HG03469 (cell line): ENCODE measurements around the gene POLD1.
"Not testable (repeated sequence)": the region's sequence is repeated elsewhere in the genome, so short reads cannot be mapped to it uniquely, and the experiment has no call there.

Experiments used
- ATAC-seq: cut with Tn5 transposase; IDR thresholded peaks from one replicate; pipeline ENCODE4 v1.9.1; 2021; ENCODE audit warnings: mild to moderate bottlenecking, moderate library complexity, moderate number of reproducible peaks; ENCODE audit not compliant: unreplicated experiment

POLD1 gene

GRCh38 chr19:50390295-50390694 is 6.1 kb downstream of the POLD1 start:
- not testable (repeated sequence) for ATAC-seq

DNA sequence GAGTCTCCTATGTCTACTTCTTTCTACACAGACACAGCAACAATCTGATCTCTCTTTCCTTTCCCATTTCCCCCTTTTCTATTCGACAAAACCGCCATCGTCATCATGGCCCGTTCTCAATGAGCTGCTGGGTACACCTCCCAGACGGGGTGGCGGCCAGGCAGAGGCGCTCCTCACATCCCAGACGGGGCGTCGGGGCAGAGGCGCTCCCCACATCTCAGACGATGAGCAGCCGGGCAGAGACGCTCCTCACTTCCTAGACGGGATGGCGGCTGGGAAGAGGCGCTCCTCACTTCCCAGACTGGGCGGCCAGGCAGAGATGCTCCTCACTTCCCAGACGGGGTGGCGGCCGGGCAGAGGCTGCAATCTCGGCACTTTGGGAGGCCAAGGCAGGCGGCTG is 6.8 kb downstream of the POLD1 start:
- ATAC-seq = not testable (repeated sequence)

- no peak for ATAC-seq
Observed at GRCh38 chr19:50392759-50393158, 8.6 kb downstream of the POLD1 start.

DNA sequence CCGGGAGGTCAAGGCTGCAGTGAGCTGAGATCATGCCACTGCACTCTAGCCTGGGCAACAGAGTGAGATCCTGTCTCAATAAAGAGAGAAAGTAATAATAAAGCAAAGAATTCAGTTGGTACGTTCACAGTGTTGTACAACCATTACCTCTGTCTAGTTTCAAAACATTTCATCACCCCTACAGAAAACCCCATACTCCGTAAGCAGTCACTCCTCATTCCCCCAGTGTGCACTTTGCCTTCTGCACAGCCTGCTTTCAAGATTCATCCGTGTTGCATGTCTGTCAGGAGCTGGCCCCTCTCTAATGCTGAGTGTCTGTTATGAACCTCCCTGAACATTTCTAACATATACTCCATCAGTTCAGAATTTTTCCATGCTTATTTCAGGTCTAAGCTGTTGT is 9.4 kb downstream of the POLD1 start:
- ATAC-seq = no peak

- ATAC-seq = no peak
Observed at GRCh38 chr19:50394017-50394416, 9.9 kb downstream of the POLD1 start.

DNA sequence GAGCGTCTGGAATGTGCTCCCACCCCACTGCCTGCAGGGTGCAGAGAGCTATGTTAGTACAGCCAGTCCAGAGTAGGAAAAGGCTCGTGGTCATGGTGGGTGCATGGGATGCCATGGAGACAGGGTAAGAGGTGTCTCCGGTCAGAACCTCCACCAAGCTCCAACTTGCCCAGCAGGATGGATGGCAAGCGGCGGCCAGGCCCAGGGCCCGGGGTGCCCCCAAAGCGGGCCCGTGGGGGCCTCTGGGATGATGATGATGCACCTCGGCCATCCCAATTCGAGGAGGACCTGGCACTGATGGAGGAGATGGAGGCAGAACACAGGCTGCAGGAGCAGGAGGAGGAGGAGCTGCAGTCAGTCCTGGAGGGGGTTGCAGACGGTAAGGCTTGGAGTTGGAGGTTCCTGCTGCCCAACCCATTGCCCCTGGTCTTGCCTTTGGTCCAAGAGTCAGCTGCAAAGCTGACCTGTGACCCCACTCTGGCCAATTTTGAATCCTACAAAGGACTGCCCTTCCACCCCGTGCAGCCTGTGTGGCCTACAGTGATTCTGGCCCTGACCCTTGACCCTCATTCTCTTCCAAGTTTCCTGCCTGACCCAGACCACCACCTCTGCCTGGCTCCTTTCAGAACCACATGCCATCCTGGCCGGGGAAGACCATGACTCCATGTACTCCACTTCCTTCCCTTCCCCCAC is 14.7 kb downstream of the POLD1 start:
- ATAC-seq = no peak

- no peak for ATAC-seq
Observed at GRCh38 chr19:50399368-50399745, 15.2 kb downstream of the POLD1 start.

DNA sequence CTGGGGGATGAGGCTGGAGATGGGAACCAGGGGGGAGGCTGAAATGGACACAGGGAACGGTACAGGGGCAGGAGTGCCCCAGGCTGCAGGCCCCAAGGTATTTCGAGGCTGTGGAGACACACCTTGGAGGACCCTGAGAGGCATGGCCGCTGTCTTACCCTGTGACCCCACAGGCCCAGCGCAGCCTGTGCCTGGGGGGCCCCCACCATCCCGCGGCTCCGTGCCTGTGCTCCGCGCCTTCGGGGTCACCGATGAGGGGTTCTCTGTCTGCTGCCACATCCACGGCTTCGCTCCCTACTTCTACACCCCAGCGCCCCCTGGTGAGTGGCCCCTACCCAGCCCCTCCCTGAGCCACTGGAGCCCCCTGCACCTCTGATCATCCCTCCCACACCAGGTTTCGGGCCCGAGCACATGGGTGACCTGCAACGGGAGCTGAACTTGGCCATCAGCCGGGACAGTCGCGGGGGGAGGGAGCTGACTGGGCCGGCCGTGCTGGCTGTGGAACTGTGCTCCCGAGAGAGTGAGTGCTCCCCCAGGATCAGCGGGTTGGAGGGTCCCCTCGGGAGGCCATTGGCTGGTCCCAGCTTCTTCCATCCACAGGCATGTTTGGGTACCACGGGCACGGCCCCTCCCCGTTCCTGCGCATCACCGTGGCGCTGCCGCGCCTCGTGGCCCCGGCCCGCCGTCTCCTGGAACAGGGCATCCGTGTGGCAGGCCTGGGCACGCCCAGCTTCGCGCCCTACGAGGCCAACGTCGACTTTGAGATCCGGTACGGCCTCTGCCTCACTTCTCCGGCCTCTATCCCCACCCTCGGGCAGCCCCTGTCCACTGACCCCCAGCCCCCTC is 17.7 kb downstream of the POLD1 start:
- no peak for ATAC-seq

GRCh38 chr19:50402544-50403301 is 18.6 kb downstream of the POLD1 start:
- no peak for ATAC-seq

- ATAC-seq = no peak
Observed at GRCh38 chr19:50406156-50406820, 22.1 kb downstream of the POLD1 start.

DNA sequence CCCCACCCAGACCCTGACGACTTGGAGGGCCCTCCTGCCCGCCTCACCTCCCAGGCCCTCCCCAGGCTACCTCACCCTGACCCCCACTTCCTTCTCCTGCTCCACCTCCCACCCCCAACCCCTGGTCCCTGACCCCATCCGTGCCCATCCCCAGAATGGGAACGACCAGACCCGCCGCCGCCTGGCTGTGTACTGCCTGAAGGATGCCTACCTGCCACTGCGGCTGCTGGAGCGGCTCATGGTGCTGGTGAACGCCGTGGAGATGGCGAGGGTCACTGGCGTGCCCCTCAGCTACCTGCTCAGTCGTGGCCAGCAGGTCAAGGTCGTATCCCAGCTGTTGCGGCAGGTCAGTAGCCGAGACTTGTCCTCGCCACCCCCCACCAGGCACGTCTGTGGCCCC is 22.7 kb downstream of the POLD1 start:
- no peak for ATAC-seq

GRCh38 chr19:50409347-50409746 is 25.2 kb downstream of the POLD1 start:
- ATAC-seq = no peak

GRCh38 chr19:50410109-50410508 is 26.0 kb downstream of the POLD1 start:
- no peak for ATAC-seq

- ATAC-seq = no peak
Observed at GRCh38 chr19:50412419-50412818, 28.3 kb downstream of the POLD1 start.

DNA sequence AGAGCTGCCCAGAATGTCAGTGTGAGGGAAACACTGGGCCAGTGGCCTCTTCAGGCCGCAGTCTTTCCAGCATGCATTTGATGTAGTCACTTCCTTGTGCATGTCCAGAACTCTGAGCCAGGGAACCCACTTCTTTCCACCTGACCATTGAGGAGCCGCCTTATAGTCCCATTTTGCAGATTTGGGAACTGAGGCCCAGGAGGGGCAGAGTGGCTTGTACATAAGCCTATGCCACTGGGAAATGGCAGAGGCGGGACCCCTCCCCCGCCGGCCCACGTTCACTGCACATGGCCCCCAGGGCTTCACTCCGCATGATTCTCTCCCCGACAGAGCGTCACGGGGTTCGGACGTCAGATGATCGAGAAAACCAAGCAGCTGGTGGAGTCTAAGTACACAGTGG is 28.9 kb downstream of the POLD1 start:
- ATAC-seq = no peak

DNA sequence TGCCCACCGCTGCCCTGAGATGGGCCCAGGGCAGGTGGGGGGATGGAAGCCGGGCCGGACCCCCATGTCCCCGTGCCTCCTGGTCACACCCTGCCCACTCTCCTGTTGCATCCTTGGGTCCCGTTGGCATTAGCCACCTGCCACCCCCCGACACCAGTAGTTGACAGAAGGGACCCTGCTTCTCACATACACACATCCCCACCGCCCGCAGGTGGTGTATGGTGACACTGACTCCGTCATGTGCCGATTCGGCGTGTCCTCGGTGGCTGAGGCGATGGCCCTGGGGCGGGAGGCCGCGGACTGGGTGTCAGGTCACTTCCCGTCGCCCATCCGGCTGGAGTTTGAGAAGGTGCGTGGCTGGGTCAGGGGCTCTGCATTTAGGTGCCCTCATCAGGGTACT is 29.4 kb downstream of the POLD1 start:
- no peak for ATAC-seq

- no peak for ATAC-seq
Observed at GRCh38 chr19:50414864-50415660, 30.9 kb downstream of the POLD1 start.

- no peak for ATAC-seq
Observed at GRCh38 chr19:50415661-50416033, 31.5 kb downstream of the POLD1 start.

DNA sequence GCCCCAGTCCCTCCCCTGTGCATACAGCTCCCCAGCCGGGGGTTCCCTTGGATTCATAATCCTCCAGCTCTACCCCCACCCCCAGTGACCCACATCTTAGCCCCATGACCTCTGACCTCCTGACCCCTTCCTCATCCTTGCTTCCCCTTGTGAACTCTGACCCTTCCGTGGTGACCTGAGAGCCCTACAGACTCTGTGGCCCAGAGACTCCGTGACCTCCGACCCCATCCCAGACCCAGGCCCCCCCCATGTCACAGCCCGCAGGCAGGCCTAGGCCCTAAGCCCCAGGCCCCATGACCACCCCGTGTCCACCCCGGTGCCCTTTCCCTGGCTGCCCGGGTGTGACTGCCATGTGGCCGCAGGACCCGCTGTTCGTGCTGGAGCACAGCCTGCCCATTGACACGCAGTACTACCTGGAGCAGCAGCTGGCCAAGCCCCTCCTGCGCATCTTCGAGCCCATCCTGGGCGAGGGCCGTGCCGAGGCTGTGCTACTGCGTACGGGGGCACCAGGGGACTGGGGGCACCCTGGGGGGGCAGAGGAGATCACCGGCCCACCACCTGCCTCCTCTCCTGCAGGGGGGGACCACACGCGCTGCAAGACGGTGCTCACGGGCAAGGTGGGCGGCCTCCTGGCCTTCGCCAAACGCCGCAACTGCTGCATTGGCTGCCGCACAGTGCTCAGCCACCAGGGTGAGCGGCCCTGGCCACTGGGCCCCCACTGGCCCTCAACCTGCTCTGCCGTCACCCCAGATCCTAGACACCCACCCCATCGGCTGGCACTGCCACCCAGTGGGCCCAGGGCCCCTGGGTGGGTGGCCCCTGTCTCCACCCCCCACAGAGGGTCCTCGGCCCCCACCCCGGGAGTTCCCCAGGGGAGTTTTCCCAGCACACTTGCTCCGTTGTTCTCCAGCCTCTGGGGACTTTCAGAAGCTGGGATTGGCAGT is 32.2 kb downstream of the POLD1 start:
- no peak for ATAC-seq
